HG02571 (cell line): ENCODE data around the gene ATXN1.

Source experiments
- ATAC-seq: cut with Tn5 transposase; IDR thresholded peaks from one replicate; pipeline ENCODE4 v1.9.1; 2021; ENCODE audit warnings: mild to moderate bottlenecking, moderate library complexity; ENCODE audit not compliant: unreplicated experiment

The ATXN1 gene

GRCh38 chr6:16488813-16489212, 272.4 kb downstream of the ATXN1 start:
- no peak for ATAC-seq

GRCh38 chr6:16487996-16488674, 273.1 kb downstream of the ATXN1 start:
- ATAC-seq: no peak

GRCh38 chr6:16486661-16487060, 274.6 kb downstream of the ATXN1 start:
- no peak for ATAC-seq

GRCh38 chr6:16483315-16483875, 277.9 kb downstream of the ATXN1 start:
- no peak for ATAC-seq

GRCh38 chr6:16482702-16483314, 278.5 kb downstream of the ATXN1 start:
- no peak for ATAC-seq

GRCh38 chr6:16481697-16482399, 279.4 kb downstream of the ATXN1 start:
- no peak for ATAC-seq

- no peak for ATAC-seq
These were observed 280.3 kb downstream of the ATXN1 start for GRCh38 chr6:16480763-16481560.

- no peak for ATAC-seq
These were observed 283.7 kb downstream of the ATXN1 start for GRCh38 chr6:16477367-16478149.

- ATAC-seq: no peak
These were observed 284.4 kb downstream of the ATXN1 start for GRCh38 chr6:16476861-16477260.

- no peak for ATAC-seq
These were observed 285.8 kb downstream of the ATXN1 start for GRCh38 chr6:16475494-16475781.

- no peak for ATAC-seq
These were observed 286.3 kb downstream of the ATXN1 start for GRCh38 chr6:16474772-16475493.

- ATAC-seq: no peak
These were observed 287.1 kb downstream of the ATXN1 start for GRCh38 chr6:16473908-16474771.

- peak; percentile 47 for ATAC-seq
These were observed 287.9 kb downstream of the ATXN1 start for GRCh38 chr6:16473184-16473907.

- no peak for ATAC-seq
These were observed 288.8 kb downstream of the ATXN1 start for GRCh38 chr6:16472349-16473069.

- no peak for ATAC-seq
These were observed 289.4 kb downstream of the ATXN1 start for GRCh38 chr6:16471910-16472297.

GRCh38 chr6:16471222-16471909, 289.9 kb downstream of the ATXN1 start:
- ATAC-seq: peak; percentile 43
